Nephron (organoid): ENCODE data around the gene SHCBP1L.

Source experiments
- H3K27ac Mint-ChIP-seq, 3 experiments: 2 replicates each; pipeline ENCODE4 v1.8.0; 2020; ENCODE audit warnings: mixed read lengths in 3 of 3, mild to moderate bottlenecking in 2 of 3, moderate library complexity in 1 of 3
- H3K27me3 Mint-ChIP-seq: 2 replicates; pipeline ENCODE4 v1.8.0; 2021; ENCODE audit warnings: low read depth, mild to moderate bottlenecking, moderate library complexity, mixed read lengths
- H3K36me3 Mint-ChIP-seq: 2 replicates; pipeline ENCODE4 v1.8.0; 2020; ENCODE audit warnings: low read depth, mixed read lengths
- H3K4me1 Mint-ChIP-seq: 2 replicates; pipeline ENCODE4 v1.8.0; 2020; ENCODE audit warnings: mixed read lengths
- H3K4me3 Mint-ChIP-seq, 3 experiments: 2 replicates each; pipeline ENCODE4 v1.8.0; 2020; ENCODE audit warnings: mild to moderate bottlenecking in 3 of 3, mixed read lengths in 3 of 3, moderate library complexity in 2 of 3
- H3K9me3 Mint-ChIP-seq: 2 replicates; pipeline ENCODE4 v1.8.0; 2020; ENCODE audit warnings: mixed read lengths
- TF ChIP-seq, protein P1 (sequence below), 3 experiments: fragments of 200-600 bp; sonication (generic); IDR thresholded peaks; one replicate each; pipeline ENCODE4 v1.5.0; 2021; ENCODE audit warnings: antibody characterized with exemption in 3 of 3; ENCODE audit not compliant: unreplicated experiment in 3 of 3

SHCBP1L gene

DNA sequence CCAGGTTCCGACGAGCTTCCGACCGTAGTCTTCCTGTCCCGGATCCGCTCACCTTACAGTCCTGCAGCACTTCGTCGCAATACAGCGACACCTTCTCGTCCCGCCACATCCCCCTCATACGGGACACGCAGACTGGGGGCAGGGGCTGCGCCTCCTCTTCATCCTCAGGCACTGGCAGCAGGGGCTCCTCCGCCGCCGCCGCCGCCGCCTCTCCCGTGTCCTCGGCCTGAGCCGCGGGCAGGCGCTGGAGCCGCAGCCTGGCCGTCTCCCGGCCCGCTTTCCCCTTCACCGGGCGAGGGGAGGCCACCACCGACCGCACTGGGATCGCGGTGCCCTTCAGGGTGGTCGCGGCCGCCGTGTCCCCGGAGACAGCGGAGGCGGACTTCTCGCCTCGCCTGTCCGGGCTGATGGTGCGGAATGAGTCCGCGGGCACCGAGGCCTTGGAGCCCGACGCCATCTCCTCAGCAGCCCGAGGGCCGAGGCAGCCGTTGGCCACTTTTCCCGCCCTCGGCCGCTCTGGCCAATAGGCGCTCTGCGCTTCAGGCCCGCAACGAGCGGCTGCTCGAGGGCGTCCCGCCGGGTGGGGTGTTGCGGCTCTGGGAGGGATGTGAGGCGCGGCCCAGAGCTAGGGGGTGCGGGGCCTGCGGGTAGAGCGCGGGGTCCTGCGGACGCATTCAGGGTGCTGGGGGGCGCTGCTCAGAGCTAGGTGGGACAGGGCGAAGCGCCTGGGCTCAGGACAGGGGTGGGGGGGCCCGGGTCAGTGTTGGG, at the start of gene SHCBP1L:
Gene SHCBP1L, minus strand, starts transcription at position 490 of the 768 bp plus-strand sequence. Its CDS starts 33 bp downstream, at position 457.
- Mint-ChIP-seq H3K4me3 (no peak within 1 kb of the TSS), H3K4me1 (no peaks in the 10 kb centered on the region), H3K9me3 (no peaks in the 10 kb centered on the region), H3K27ac (no peak within 1 kb of the TSS), H3K36me3 (no peaks in the 10 kb centered on the region), H3K27me3 (no peaks in the 10 kb centered on the region)
- TF ChIP-seq, protein P1, sequence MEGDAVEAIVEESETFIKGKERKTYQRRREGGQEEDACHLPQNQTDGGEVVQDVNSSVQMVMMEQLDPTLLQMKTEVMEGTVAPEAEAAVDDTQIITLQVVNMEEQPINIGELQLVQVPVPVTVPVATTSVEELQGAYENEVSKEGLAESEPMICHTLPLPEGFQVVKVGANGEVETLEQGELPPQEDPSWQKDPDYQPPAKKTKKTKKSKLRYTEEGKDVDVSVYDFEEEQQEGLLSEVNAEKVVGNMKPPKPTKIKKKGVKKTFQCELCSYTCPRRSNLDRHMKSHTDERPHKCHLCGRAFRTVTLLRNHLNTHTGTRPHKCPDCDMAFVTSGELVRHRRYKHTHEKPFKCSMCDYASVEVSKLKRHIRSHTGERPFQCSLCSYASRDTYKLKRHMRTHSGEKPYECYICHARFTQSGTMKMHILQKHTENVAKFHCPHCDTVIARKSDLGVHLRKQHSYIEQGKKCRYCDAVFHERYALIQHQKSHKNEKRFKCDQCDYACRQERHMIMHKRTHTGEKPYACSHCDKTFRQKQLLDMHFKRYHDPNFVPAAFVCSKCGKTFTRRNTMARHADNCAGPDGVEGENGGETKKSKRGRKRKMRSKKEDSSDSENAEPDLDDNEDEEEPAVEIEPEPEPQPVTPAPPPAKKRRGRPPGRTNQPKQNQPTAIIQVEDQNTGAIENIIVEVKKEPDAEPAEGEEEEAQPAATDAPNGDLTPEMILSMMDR (IDR thresholded peaks at IDR 0.05; ENCODE audit: unreplicated experiment in 3 of 3), result no peak

DNA sequence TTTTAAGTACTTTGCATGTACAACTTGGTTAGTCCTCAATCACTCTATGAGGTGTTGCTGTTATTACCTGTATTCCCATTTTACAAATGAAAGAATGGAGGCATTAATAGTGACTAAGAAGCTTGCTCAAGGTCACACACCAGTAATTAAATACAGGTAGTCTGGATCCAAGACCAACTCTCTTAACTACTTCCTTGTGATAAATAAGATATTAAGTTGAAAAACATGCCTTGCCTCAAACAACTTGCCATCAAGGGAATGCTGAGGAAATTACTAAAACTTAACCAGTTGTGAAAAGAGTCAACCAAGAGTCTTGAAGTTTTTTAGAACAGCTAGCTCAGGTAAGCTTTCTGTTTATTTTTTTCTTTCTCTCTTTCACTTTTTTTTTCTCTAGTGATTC, 49.3 kb upstream of the SHCBP1L start:
- Mint-ChIP-seq H3K9me3 (peaks cover 3% of the 10 kb centered on the region), H3K27ac (peak overlapping the region in 1 of 3 experiments; percentile 36), H3K27me3 (no peaks in the 10 kb centered on the region), H3K4me1 (no peaks in the 10 kb centered on the region), H3K4me3 (no peak overlapping the region), H3K36me3 (no peaks in the 10 kb centered on the region)
- TF ChIP-seq, protein P1 (IDR thresholded peaks at IDR 0.05; ENCODE audit: unreplicated experiment in 3 of 3), result no peak

DNA sequence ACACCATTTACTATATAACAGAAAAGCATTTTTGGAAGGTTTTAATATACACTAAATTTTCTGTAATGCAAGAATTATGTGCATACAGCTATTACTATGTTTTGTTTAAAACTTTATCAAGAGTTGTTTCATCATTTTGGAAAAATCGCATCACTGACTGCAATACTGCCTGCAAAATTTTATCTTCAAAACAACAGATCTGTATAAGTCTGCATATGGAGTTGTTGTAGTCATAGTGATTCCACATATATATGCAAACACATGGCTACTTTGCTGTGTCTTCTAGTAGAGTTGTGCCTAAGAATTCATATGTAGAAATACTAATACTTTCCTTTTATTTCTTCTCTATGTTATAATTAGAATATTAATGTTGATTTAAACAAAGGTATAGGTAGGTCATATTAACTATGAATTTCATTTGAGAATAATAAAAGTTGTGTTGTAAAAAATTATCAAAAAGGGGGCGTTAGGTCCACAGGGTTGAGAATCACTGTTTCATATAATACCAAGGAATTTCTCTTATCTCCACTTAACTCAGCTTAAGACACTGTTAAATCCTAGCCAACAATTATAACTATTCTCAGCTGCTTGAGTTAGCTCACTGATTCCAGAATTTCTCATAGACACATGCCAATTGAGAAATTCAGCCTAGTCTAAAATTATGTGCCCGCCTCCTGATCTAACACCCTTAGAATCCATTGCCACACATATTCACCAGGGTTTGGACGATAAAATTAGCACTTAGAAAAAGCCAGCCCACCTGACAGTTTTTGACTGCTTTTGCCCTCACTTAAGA, 47.4 kb upstream of the SHCBP1L start:
- H3K9me3 Mint-ChIP-seq, result no peaks in the 10 kb centered on the region
- no peaks in the 10 kb centered on the region for H3K36me3 Mint-ChIP-seq
- TF ChIP-seq, protein P1 (IDR thresholded peaks at IDR 0.05; ENCODE audit: unreplicated experiment in 3 of 3), result no peak
- H3K27me3 Mint-ChIP-seq, result no peaks in the 10 kb centered on the region
- H3K27ac Mint-ChIP-seq, result no peak overlapping the region
- no peaks in the 10 kb centered on the region for H3K4me1 Mint-ChIP-seq
- H3K4me3 Mint-ChIP-seq, result no peak overlapping the region

DNA sequence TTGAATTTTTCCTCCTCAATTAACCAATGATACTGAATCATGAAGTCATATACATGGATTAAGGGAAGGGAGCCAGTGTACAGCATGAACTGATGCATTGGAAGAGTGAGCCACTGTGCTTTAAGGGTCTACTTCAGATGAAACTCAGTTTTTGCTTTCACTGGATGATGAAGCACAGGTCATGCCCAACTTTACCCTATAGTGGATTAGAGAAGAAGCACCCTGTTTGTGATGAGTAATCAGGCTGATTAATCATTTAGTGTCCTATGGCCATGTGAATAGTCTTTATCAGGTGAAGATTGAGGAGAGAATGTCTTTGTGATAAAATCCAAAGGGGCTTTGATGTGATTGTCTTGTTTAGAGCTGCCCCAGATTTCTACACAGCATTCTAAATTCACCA, 45.5 kb upstream of the SHCBP1L start:
- Mint-ChIP-seq H3K27ac (no peak overlapping the region), H3K4me1 (no peaks in the 10 kb centered on the region)
- TF ChIP-seq, protein P1 (IDR thresholded peaks at IDR 0.05; ENCODE audit: unreplicated experiment in 3 of 3), result no peak

DNA sequence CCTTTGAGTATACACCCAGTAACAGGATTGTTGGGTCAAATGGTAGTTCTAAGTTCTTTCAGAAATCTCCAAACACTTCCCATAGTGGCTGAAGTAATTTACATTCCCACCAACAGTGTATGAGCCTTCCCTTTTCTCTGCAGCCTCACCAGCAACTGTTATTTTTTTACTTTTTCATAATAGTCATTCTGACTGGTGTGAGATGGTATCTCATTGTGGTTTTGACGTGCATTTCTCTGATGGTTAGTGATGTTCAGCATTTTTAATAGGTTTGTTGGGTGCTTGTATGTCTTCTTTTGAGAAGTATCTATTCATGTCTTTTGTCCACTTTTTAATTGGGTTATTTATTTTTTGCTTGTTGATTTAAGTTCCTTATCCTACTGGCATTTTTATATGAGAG, 43.9 kb upstream of the SHCBP1L start:
- no peak overlapping the region for H3K4me3 Mint-ChIP-seq
- H3K27ac Mint-ChIP-seq, result no peak overlapping the region
- TF ChIP-seq, protein P1 (IDR thresholded peaks at IDR 0.05; ENCODE audit: unreplicated experiment in 3 of 3), result no peak
- no peaks in the 10 kb centered on the region for H3K4me1 Mint-ChIP-seq
- H3K27me3 Mint-ChIP-seq, result no peaks in the 10 kb centered on the region
- H3K9me3 Mint-ChIP-seq, result no peaks in the 10 kb centered on the region
- no peaks in the 10 kb centered on the region for H3K36me3 Mint-ChIP-seq

More for the DNA sequence above, 45.5 kb upstream of the SHCBP1L start:
- H3K4me3 Mint-ChIP-seq, result no peak overlapping the region
- H3K27me3 Mint-ChIP-seq, result no peaks in the 10 kb centered on the region
- H3K9me3 Mint-ChIP-seq, result no peaks in the 10 kb centered on the region
- no peaks in the 10 kb centered on the region for H3K36me3 Mint-ChIP-seq
